Thyroid gland (tissue), 4 donors: ENCODE measurements around the gene DRP2. TPM values are rescaled to one million over a fixed set of nuclear protein-coding genes. Genes with fewer than 3 reads are reported as not detected.

Experiments
- DNase-seq, 2 donors: peaks; one replicate each; pipeline ENCODE4 v3.0.0-alpha.2; 2019
- H3K27ac ChIP-seq, 3 donors: fragments of 200-600 bp; sonication (generic); 1 replicate in 2 of 3; 2 replicates in 1 of 3; pipeline ENCODE4 v1.5.1; 2016 to 2019; ENCODE audit warnings: mild to moderate bottlenecking in 1 of 3, moderate library complexity in 1 of 3
- H3K27me3 ChIP-seq: fragments of 200-600 bp; sonication (generic); one replicate; pipeline ENCODE4 v1.5.1; 2019
- H3K36me3 ChIP-seq, 2 donors: fragments of 200-600 bp; sonication (generic); one replicate each; pipeline ENCODE4 v1.5.1; 2016 to 2019
- H3K4me1 ChIP-seq, 2 donors: fragments of 200-600 bp; sonication (generic); one replicate each; pipeline ENCODE4 v1.5.1; 2017 to 2019
- H3K4me3 ChIP-seq, 3 donors: fragments of 200-600 bp; sonication (generic); replicated peaks in 1 of 3; 1 replicate in 2 of 3; 2 replicates in 1 of 3; pipeline ENCODE4 v1.5.1; 2016; ENCODE audit warnings: mild to moderate bottlenecking in 1 of 3
- H3K9me3 ChIP-seq: fragments of 200-600 bp; sonication (generic); one replicate; pipeline ENCODE4 v1.5.1; 2017
- POLR2A ChIP-seq, 2 donors: fragments of 450-650 bp; IDR thresholded peaks; one replicate each; pipeline ENCODE4 v1.6.1; 2017; ENCODE audit warnings: antibody characterized with exemption in 2 of 2, mild to moderate bottlenecking in 2 of 2, moderate library complexity in 1 of 2
- WGBS, 2 donors: methylation state at CpG; one replicate each; pipeline ENCODE4 v1.1.5; 2017; 5-methylcytosine and 5-hydroxymethylcytosine counted together
- intact Hi-C: fragments of 100-400 bp; cut with DNase I; formaldehyde crosslinking; loops from one replicate; pipeline ENCODE4 v1.15.1; 2023
- total RNA-seq, 4 donors: library from RNA; depleted of rRNA; stranded (reverse); fragments of >200 nt; gene quantifications; one replicate each; pipeline ENCODE4 v1.2.3, GENCODE V29; 2016
- TF ChIP-seq, protein P1 (sequence below), 6 experiments: fragments of 200-600 bp in 3 of 6; fragments of 450-650 bp in 3 of 6; sonication (generic) in 3 of 6; IDR thresholded peaks; one replicate each; pipeline ENCODE4 v1.5.1; 2016 to 2019; ENCODE audit warnings: antibody characterized with exemption in 6 of 6, mild to moderate bottlenecking in 2 of 6, inconsistent platforms in 1 of 6, moderate library complexity in 1 of 6

The DRP2 gene
- total RNA-seq, 4 donors from 2014 or later: not detected

DNA sequence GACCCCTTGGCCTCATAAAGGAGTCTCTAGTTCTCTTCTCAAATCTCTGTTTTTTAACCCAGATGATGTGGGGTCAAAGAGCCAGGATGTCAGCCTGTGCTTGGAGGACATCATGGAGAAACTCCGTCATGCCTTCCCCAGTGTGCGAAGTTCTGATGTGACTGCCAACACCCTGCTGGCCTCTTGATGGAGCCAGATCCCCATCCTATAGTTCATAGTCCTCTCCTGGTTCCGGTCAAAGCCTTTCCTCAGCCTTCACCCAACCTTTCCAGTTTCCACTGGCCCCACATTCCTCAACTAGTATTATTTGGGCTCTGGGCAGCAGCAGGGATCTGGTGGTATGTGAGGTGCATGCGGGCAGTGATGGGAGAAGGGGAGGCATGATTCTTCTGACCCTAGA, 40.8 kb downstream of the DRP2 start:
- no peak overlapping the region for H3K27ac ChIP-seq
- H3K4me1 ChIP-seq: no peaks in the 10 kb centered on the region
- WGBS, 2 donors: 56 to 81% methylated on average over 4 of the region's 4 CpGs
- TF ChIP-seq POLR2A (IDR thresholded peaks at IDR 0.05): no peak
- no peak overlapping the region for H3K4me3 ChIP-seq
- H3K9me3 ChIP-seq: no peaks in the 10 kb centered on the region
- intact Hi-C loops: no loop called here
- H3K27me3 ChIP-seq: no peaks in the 10 kb centered on the region
- no peak for DNase-seq
- no peaks in the 10 kb centered on the region for H3K36me3 ChIP-seq

DNA sequence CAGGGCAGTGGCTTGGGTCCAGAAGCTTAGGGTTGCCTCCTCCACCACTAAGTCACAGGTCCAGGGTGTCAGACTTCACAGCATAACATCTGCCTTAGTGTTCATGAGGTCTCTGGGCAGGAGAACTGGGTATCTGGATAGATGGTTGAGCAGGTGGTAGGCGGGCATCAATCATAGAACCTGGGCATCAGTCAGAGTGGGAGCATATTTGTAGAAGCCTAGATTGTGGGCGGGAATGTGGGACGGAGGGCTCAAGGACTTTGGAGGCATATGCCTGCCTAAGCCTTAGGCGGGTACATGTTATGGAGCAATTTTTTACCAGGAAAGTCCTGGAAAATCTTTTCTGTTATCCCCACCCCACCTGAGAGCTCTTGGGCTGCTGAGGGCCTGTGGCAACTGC, 43.0 kb downstream of the DRP2 start:
- TF ChIP-seq, protein P1, sequence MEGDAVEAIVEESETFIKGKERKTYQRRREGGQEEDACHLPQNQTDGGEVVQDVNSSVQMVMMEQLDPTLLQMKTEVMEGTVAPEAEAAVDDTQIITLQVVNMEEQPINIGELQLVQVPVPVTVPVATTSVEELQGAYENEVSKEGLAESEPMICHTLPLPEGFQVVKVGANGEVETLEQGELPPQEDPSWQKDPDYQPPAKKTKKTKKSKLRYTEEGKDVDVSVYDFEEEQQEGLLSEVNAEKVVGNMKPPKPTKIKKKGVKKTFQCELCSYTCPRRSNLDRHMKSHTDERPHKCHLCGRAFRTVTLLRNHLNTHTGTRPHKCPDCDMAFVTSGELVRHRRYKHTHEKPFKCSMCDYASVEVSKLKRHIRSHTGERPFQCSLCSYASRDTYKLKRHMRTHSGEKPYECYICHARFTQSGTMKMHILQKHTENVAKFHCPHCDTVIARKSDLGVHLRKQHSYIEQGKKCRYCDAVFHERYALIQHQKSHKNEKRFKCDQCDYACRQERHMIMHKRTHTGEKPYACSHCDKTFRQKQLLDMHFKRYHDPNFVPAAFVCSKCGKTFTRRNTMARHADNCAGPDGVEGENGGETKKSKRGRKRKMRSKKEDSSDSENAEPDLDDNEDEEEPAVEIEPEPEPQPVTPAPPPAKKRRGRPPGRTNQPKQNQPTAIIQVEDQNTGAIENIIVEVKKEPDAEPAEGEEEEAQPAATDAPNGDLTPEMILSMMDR (IDR thresholded peaks at IDR 0.05): no peak
- TF ChIP-seq POLR2A (IDR thresholded peaks at IDR 0.05): no peak
- no peak for DNase-seq
- no peaks in the 10 kb centered on the region for H3K4me1 ChIP-seq
- no peaks in the 10 kb centered on the region for H3K9me3 ChIP-seq
- H3K27ac ChIP-seq: no peak overlapping the region
- WGBS, 2 donors: 92 to 100% methylated on average over 2 to 3 of the region's 4 CpGs
- no peaks in the 10 kb centered on the region for H3K36me3 ChIP-seq
- intact Hi-C loops: no loop called here
- no peaks in the 10 kb centered on the region for H3K27me3 ChIP-seq
- no peak overlapping the region for H3K4me3 ChIP-seq

DNA sequence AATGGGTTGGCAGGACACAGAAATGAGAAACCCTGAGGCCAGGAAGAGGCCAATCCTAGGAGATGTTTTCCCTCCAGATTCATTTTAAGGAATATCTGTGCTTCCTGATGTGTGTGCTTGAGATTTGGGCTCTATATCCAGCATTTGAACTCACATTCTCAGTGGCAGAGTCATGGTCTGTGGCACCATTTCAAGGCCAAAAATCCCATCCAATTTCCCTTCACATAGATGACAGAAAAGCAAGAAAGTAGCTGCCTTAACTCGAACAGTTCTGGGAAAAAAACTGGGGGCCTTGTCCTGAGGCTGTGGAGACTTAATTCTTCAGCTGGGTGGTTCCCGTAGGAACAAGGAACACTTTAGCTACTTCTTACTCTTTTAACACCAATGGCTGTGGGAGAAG, 44.2 kb downstream of the DRP2 start:
- intact Hi-C loops: no loop called here
- no peak for DNase-seq
- Histone ChIP-seq H3K36me3 (no peaks in the 10 kb centered on the region), H3K4me3 (no peak overlapping the region), H3K27ac (no peak overlapping the region), H3K27me3 (no peaks in the 10 kb centered on the region), H3K9me3 (no peaks in the 10 kb centered on the region), H3K4me1 (no peaks in the 10 kb centered on the region)
- TF ChIP-seq POLR2A (IDR thresholded peaks at IDR 0.05): no peak
- TF ChIP-seq, protein P1 (IDR thresholded peaks at IDR 0.05): no peak
- 72 to 76% methylated on average over 2 of the region's 2 CpGs for WGBS, 2 donors

DNA sequence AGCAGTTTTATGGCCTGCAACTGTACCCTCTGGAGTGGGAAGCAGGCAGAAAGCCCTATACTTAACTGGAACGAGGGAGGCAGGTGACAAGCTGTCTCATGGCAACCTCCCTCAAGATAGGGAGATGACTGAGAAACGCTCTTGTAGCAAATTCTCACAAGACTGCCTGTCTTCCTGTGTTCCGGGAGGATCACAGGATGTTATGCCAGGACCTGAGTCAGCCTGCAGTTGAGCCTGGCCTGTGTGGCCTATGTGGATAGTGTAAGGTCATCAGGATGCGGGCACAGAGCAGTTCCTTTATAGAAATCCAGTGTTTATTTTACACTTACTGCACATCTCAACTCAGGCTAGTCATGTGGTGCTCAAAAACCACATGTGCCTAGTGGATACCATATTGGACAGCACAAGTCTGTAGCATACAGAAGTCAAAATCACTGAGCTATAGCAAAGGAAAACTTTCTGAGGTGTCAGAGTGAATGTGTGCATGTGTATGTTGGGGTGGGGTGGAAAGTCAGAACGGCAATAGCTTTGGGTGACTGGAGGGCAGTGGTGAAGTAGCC, 46.4 kb downstream of the DRP2 start:
- no peaks in the 10 kb centered on the region for H3K4me1 ChIP-seq
- H3K27me3 ChIP-seq: no peaks in the 10 kb centered on the region
- DNase-seq: no peak
- no peaks in the 10 kb centered on the region for H3K36me3 ChIP-seq
- no peak overlapping the region for H3K27ac ChIP-seq
- H3K4me3 ChIP-seq: no peak overlapping the region
- H3K9me3 ChIP-seq: no peaks in the 10 kb centered on the region
- TF ChIP-seq, protein P1 (IDR thresholded peaks at IDR 0.05): no peak
- no peak for TF ChIP-seq POLR2A (IDR thresholded peaks at IDR 0.05)
- 71 to 91% methylated on average over 2 to 4 of the region's 5 CpGs for WGBS, 2 donors
- intact Hi-C loops: no loop called here

DNA sequence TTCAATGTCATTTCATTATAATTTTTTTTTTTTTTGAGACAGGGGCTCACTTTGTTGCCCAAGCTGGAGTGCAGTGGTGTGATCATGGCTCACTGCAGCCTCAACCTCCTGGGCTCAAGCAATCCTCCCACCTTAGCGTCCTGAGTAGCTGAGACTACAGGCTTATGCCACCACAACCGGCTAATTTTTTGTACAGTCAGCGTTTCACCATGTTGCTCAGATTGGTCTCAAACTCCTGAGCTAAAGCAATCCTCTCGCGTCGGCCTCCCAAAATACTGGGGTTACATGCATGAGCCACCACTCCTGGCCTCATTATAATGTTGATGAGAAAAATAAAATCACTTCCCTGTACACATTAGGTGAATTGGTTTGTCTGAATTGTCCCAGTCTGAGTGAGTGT, 54.6 kb downstream of the DRP2 start:
- 87 to 98% methylated on average over 6 of the region's 6 CpGs for WGBS, 2 donors
- no peaks in the 10 kb centered on the region for H3K27me3 ChIP-seq
- no peak overlapping the region for H3K27ac ChIP-seq
- no peaks in the 10 kb centered on the region for H3K36me3 ChIP-seq
- H3K4me1 ChIP-seq: no peaks in the 10 kb centered on the region
- intact Hi-C loops: no loop called here
- DNase-seq: no peak
- H3K4me3 ChIP-seq: no peak overlapping the region
- TF ChIP-seq, protein P1 (IDR thresholded peaks at IDR 0.05): no peak
- TF ChIP-seq POLR2A (IDR thresholded peaks at IDR 0.05): no peak
- H3K9me3 ChIP-seq: no peaks in the 10 kb centered on the region

DNA sequence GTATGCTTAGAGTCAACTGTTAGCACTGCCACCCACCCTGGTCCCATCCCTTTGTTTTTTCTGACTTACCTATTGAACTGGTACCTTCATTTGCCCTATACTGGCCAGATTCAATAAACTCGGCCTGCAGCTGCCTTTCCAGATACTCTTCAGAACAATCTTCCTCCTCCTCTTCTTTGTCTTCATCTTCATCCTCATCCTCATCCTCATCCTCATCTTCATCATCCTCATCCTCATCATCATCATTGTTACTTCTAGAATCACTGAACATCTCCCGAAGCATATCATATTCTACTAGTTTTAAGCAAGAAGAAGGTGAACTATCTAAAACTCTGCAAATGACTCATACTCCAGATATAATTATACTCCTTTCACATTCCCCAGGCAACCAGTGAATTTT, 56.7 kb downstream of the DRP2 start:
- H3K36me3 ChIP-seq: no peaks in the 10 kb centered on the region
- no peak for DNase-seq
- intact Hi-C loops: no loop called here
- no peaks in the 10 kb centered on the region for H3K9me3 ChIP-seq
- H3K27ac ChIP-seq: no peak overlapping the region
- no peak overlapping the region for H3K4me3 ChIP-seq
- TF ChIP-seq POLR2A (IDR thresholded peaks at IDR 0.05): no peak
- TF ChIP-seq, protein P1 (IDR thresholded peaks at IDR 0.05): no peak
- H3K27me3 ChIP-seq: no peaks in the 10 kb centered on the region
- no peaks in the 10 kb centered on the region for H3K4me1 ChIP-seq
- 91 to 96% methylated on average over 2 of the region's 2 CpGs for WGBS, 2 donors
